Gastrocnemius medialis (tissue), 4 donors: ENCODE measurements around the gene RASIP1. TPM values are rescaled to one million over a fixed set of nuclear protein-coding genes. Genes with fewer than 3 reads are reported as not detected.
A peak's percentile ranks its signal among the peaks of the same experiment; 100 is the strongest.

Experiments
- ATAC-seq, 2 donors: fragments of 150-250 bp; one replicate each; pipeline ENCODE4 v1.9.1; 2016
- DNase-seq, 2 donors: peaks; one replicate each; pipeline ENCODE4 v3.0.0-alpha.2; 2019
- H3K27ac ChIP-seq, 4 donors: fragments of 200-600 bp; sonication (generic); 1 replicate in 1 of 4; 2 replicates in 3 of 4; pipeline ENCODE4 v1.5.1; 2016 to 2018; ENCODE audit warnings: mild to moderate bottlenecking in 2 of 4, moderate library complexity in 1 of 4
- H3K27me3 ChIP-seq, 3 donors: fragments of 200-600 bp; sonication (generic) in 2 of 3; 1 replicate in 1 of 3; 2 replicates in 2 of 3; pipeline versions ENCODE4 v1.5.1 to v1.6.0; 2016 to 2019; ENCODE audit warnings: mild to moderate bottlenecking in 1 of 3, moderate library complexity in 1 of 3
- H3K36me3 ChIP-seq, 2 donors: fragments of 200-600 bp; sonication (generic) in 1 of 2; one replicate each; pipeline ENCODE4 v1.5.1; 2017 to 2018
- H3K4me1 ChIP-seq, 2 donors: fragments of 200-600 bp; sonication (generic) in 1 of 2; one replicate each; pipeline ENCODE4 v1.5.1; 2016 to 2017; ENCODE audit warnings: mild to moderate bottlenecking in 2 of 2
- H3K4me3 ChIP-seq, 4 donors: fragments of 200-600 bp; sonication (generic) in 3 of 4; 1 replicate in 1 of 4; 2 replicates in 3 of 4; pipeline ENCODE4 v1.5.1; 2016 to 2019; ENCODE audit warnings: mild to moderate bottlenecking in 2 of 4
- H3K9me3 ChIP-seq, 3 donors: fragments of 200-600 bp; sonication (generic) in 2 of 3; 1 replicate in 1 of 3; 2 replicates in 2 of 3; pipeline ENCODE4 v1.5.1; 2016 to 2019
- POLR2A ChIP-seq, 2 donors: fragments of 450-650 bp; IDR thresholded peaks; one replicate each; pipeline ENCODE4 v1.6.1; 2017; ENCODE audit warnings: antibody characterized with exemption in 2 of 2, mild to moderate bottlenecking in 2 of 2, moderate library complexity in 2 of 2
- in situ Hi-C, 4 donors: fragments of 200-750 bp; cut with MboI; loops; one replicate each; pipeline versions ENCODE4 v1.15.0 to v1.8.0; 2017; ENCODE audit warnings: low sequenced_read_pairs in 4 of 4
- intact Hi-C: fragments of 100-400 bp; cut with DNase I; formaldehyde crosslinking; loops from one replicate; pipeline ENCODE4 v1.15.1; 2023; ENCODE audit warnings: low total_unique reads
- total RNA-seq, 4 donors: library from RNA; depleted of rRNA; stranded (reverse); fragments of >200 nt; gene quantifications; one replicate each; pipeline versions ENCODE4 v1.1.0 to v1.2.3, GENCODE V29; 2016
- TF ChIP-seq, protein P1 (sequence below), 5 experiments: fragments of 450-650 bp in 3 of 5; fragments of 200-600 bp in 2 of 5; sonication (generic) in 2 of 5; IDR thresholded peaks in 4 of 5; conservative IDR thresholded peaks in 1 of 5; 1 replicate in 4 of 5; 2 replicates in 1 of 5; pipeline ENCODE4 v1.5.1; 2016 to 2019; ENCODE audit warnings: antibody characterized with exemption in 5 of 5, mild to moderate bottlenecking in 3 of 5, moderate library complexity in 3 of 5

Gene RASIP1
- total RNA-seq, 4 donors from 2014 or later = 3.4 to 8.1 (median 6.3) TPM

DNA sequence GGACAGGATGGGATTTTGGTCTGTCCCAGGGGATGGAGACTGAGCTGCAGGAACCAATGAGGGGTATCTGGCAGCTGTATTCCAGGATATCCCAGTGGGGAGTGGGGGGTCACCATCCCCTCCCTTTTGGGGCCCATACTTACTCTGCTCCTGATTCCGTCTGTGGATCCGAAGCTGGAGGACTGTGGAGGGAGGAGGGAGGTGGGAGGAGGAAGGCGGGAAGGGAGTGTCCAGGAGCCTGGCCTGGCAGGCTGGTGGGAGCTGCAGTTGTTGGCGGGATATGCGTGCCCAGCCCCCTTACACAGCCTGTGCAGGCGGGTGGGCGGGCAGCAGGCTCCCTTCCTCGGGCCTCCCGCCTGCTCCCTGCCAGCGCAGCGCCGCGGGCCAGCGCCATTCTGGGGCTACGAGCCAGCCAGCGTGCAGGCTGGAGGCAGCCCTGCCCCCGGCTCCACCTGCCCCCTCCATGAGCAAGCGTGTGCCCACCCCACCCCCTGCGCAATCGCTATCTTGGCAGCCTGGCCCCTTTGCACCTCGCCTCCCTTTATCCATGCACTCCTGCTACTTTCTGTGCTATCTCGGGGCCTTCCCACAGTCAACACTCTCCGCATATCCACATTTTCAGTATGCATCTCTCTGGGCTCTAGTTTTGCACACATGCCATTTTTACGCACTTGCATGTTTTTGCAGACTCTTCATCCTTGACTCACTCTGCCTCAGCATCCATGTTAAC lies 23.7 kb downstream of the RASIP1 start:
- no peak for TF ChIP-seq POLR2A (IDR thresholded peaks at IDR 0.05)
- TF ChIP-seq, protein P1, sequence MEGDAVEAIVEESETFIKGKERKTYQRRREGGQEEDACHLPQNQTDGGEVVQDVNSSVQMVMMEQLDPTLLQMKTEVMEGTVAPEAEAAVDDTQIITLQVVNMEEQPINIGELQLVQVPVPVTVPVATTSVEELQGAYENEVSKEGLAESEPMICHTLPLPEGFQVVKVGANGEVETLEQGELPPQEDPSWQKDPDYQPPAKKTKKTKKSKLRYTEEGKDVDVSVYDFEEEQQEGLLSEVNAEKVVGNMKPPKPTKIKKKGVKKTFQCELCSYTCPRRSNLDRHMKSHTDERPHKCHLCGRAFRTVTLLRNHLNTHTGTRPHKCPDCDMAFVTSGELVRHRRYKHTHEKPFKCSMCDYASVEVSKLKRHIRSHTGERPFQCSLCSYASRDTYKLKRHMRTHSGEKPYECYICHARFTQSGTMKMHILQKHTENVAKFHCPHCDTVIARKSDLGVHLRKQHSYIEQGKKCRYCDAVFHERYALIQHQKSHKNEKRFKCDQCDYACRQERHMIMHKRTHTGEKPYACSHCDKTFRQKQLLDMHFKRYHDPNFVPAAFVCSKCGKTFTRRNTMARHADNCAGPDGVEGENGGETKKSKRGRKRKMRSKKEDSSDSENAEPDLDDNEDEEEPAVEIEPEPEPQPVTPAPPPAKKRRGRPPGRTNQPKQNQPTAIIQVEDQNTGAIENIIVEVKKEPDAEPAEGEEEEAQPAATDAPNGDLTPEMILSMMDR (IDR thresholded peaks at IDR 0.05 in 4 of 5, conservative IDR thresholded peaks at IDR 0.05 in 1 of 5) = no peak
- ATAC-seq = no peak
- in situ Hi-C loops = loop anchor here in 1 of 4 donors (10.0 kb wide), 1 partner anchor 62 kb away; no protein-coding TSS in a partner anchor
- no peaks in the 10 kb centered on the region for H3K27me3 ChIP-seq
- peaks cover 52 to 57% of the 10 kb centered on the region in 2 donors for H3K4me1 ChIP-seq
- H3K36me3 ChIP-seq = no peaks in the 10 kb centered on the region
- no peaks in the 10 kb centered on the region for H3K9me3 ChIP-seq
- intact Hi-C loops = loop anchor here (5.0 kb wide), 2 partner anchors 69 to 156 kb away; partner anchors contain the start of genes CA11 and PPP1R15A
- peak overlapping the region; percentile 5 to 33 (median 20) for H3K4me3 ChIP-seq
- DNase-seq = peak in 1 of 2 donors; percentile 56
- H3K27ac ChIP-seq = peak overlapping the region; percentile 88 to 98 (median 94)

DNA sequence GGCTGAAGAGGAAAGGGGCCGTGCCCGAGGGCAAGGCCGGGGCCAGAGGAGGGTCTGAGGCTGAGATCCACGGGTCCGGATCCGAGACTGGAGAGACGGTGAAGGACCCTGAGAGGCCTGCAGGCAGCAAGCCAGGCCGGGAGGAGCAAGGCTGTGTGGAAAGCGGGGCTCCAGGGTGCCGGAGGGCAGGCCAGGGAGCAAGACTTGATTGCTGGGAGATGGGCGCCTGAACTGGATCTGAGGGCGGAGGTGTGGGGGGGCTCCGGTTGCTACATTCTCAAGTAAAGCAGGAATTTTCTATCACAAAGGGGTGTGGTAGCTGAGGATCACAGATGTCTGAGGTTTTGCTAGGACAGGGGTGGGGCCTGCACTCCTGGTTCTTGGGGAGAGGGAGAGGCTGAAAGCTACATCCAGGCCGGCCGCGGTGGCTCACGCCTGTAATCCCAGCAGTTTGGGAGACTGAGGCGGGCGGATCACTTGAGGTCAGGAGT lies 24.7 kb downstream of the RASIP1 start:
- no peaks in the 10 kb centered on the region for H3K27me3 ChIP-seq
- ATAC-seq = no peak
- no peak for TF ChIP-seq POLR2A (IDR thresholded peaks at IDR 0.05)
- TF ChIP-seq, protein P1 (IDR thresholded peaks at IDR 0.05 in 4 of 5, conservative IDR thresholded peaks at IDR 0.05 in 1 of 5) = no peak
- intact Hi-C loops = loop anchor here (5.0 kb wide), 2 partner anchors 68 to 157 kb away; partner anchors contain the start of genes CA11 and PPP1R15A
- peaks cover 52 to 57% of the 10 kb centered on the region in 2 donors for H3K4me1 ChIP-seq
- peak overlapping the region in 3 of 4 donors; percentile 44 to 65 (median 61) for H3K4me3 ChIP-seq
- DNase-seq = peak in 1 of 2 donors; percentile 32
- H3K27ac ChIP-seq = peak overlapping the region; percentile 88 to 98 (median 94)
- in situ Hi-C loops = loop anchor here in 1 of 4 donors (10.0 kb wide), 1 partner anchor 61 kb away; no protein-coding TSS in a partner anchor
- no peaks in the 10 kb centered on the region for H3K36me3 ChIP-seq
- no peaks in the 10 kb centered on the region for H3K9me3 ChIP-seq

DNA sequence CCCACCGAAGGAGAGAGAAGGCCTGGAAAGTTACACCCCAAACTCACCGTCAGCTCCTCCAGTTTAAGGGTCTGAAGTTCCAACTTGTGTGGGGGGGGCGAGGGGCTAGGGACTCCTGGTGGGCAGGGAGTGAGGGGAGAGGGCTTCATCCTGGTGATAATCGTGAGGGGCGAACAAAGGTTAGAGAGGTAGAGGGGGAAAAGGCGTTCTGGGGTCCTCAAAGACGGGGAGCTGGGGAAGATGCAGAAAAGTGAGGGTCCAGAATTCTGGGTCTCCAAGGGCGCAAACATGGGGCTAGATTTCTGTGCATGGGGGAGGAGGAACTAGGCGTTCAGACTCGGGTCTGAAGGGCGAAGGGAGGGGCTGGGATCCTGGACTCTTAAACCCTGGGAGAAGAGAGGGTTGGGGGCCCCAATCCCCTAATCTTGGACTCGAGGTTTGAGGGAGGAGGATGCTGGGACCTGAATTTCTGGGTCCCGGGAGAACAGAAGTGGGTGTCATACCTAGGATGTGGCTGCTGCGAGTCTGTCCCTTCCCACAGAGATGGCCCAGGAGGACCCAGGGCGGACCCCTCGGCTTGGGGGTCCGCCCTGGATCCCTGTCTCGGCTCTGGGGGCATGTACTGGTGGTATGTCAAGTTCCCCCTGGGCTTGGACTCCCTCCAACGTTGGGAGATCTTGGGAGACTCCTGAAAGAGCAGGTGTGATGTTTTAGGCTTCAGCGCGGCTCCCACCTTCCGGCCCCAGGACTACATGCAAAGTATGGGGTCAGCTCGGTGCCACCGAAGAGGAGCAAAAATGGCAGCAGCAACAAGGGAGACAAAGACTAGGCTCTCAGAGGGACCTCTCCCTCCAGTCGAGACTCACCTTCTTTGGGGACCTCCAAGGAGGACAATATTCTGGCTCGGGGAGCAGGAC lies 25.4 kb downstream of the RASIP1 start:
- no peaks in the 10 kb centered on the region for H3K27me3 ChIP-seq
- peak overlapping the region; percentile 44 to 65 (median 54) for H3K4me3 ChIP-seq
- intact Hi-C loops (loop anchor here (5.0 kb wide), 3 partner anchors 38 to 157 kb away; partner anchors contain the start of genes CA11 and PPP1R15A), in situ Hi-C loops (loop anchor here in 1 of 4 donors (10.0 kb wide), 1 partner anchor 60 kb away; no protein-coding TSS in a partner anchor)
- no peaks in the 10 kb centered on the region for H3K36me3 ChIP-seq
- DNase-seq (no peak), ATAC-seq (no peak)
- H3K9me3 ChIP-seq = no peaks in the 10 kb centered on the region
- peak overlapping the region; percentile 88 to 98 (median 94) for H3K27ac ChIP-seq
- TF ChIP-seq POLR2A (IDR thresholded peaks at IDR 0.05) = no peak
- TF ChIP-seq, protein P1 (IDR thresholded peaks at IDR 0.05 in 4 of 5, conservative IDR thresholded peaks at IDR 0.05 in 1 of 5) = no peak
- H3K4me1 ChIP-seq = peaks cover 47 to 52% of the 10 kb centered on the region in 2 donors
